ENCODE data around the gene SCN4B. TPM values are rescaled to one million over a fixed set of nuclear protein-coding genes. Genes with fewer than 3 reads are reported as not detected.

The SCN4B gene
- total and polyA plus RNA-seq, 8 donors, result 0.75 to 3.6 (median 1.6) TPM; not detected in 3

GRCh38 chr11:118117790-118118601 is 34.6 kb downstream of the SCN4B start:
- Histone ChIP-seq H3K9me3 (no peaks in the 10 kb centered on the region), H3K36me3 (peaks cover 0 to 3% (median 0%) of the 10 kb centered on the region in 4 donors), H3K27me3 (peaks cover 0 to 13% (median 0%) of the 10 kb centered on the region in 3 donors), H3K4me1 (no peaks in the 10 kb centered on the region), H3K4me3 (no peak overlapping the region), H3K27ac (no peak overlapping the region)
- no peak for DNase-seq
- intact Hi-C loops (cut with DNase I; ENCODE audit: low total_unique reads), result no loop called here
- TF ChIP-seq POLR2A (IDR thresholded peaks at IDR 0.05) (no peak), EP300 (IDR thresholded peaks at IDR 0.05) (no peak), POLR2AphosphoS5 (IDR thresholded peaks at IDR 0.05) (no peak), CTCF (IDR thresholded peaks at IDR 0.05) (no peak)
- 71 to 86% (median 79%) methylated on average over 9 of the region's 9 CpGs for WGBS, 5 donors

GRCh38 chr11:118115048-118115447 is 37.6 kb downstream of the SCN4B start:
- WGBS, 5 donors, result 93 to 98% (median 95%) methylated on average over 7 of the region's 7 CpGs
- no peak for TF ChIP-seq CTCF (IDR thresholded peaks at IDR 0.05)
- no peak for TF ChIP-seq EP300 (IDR thresholded peaks at IDR 0.05)
- H3K4me3 ChIP-seq, result no peak overlapping the region
- intact Hi-C loops (cut with DNase I; ENCODE audit: low total_unique reads), result no loop called here
- no peaks in the 10 kb centered on the region for H3K4me1 ChIP-seq
- no peak for DNase-seq
- peaks cover 0 to 16% (median 0%) of the 10 kb centered on the region in 3 donors for H3K27me3 ChIP-seq
- no peaks in the 10 kb centered on the region for H3K9me3 ChIP-seq
- H3K36me3 ChIP-seq, result peaks cover 0 to 3% (median 0%) of the 10 kb centered on the region in 4 donors
- no peak overlapping the region for H3K27ac ChIP-seq

- H3K9me3 ChIP-seq, result no peaks in the 10 kb centered on the region
- no peak for DNase-seq
- no peak overlapping the region for H3K4me3 ChIP-seq
- H3K27ac ChIP-seq, result no peak overlapping the region
- 57 to 78% (median 77%) methylated on average over 1 of the region's 1 CpG for WGBS, 5 donors
- intact Hi-C loops (cut with DNase I; ENCODE audit: low total_unique reads), result no loop called here
- no peaks in the 10 kb centered on the region for H3K4me1 ChIP-seq
- peaks cover 0 to 17% (median 0%) of the 10 kb centered on the region in 3 donors for H3K27me3 ChIP-seq
- peaks cover 0 to 3% (median 0%) of the 10 kb centered on the region in 4 donors for H3K36me3 ChIP-seq
- TF ChIP-seq POLR2AphosphoS5 (IDR thresholded peaks at IDR 0.05) (no peak), EP300 (IDR thresholded peaks at IDR 0.05) (no peak), CTCF (IDR thresholded peaks at IDR 0.05) (no peak), POLR2A (IDR thresholded peaks at IDR 0.05) (no peak)
Measured at GRCh38 chr11:118114266-118114665, 38.4 kb downstream of the SCN4B start.

- no peak for DNase-seq
- WGBS, 5 donors, result 88 to 93% (median 92%) methylated on average over 11 of the region's 11 CpGs
- H3K4me3 ChIP-seq, result no peak overlapping the region
- no peaks in the 10 kb centered on the region for H3K4me1 ChIP-seq
- intact Hi-C loops (cut with DNase I; ENCODE audit: low total_unique reads), result no loop called here
- no peak for TF ChIP-seq EP300 (IDR thresholded peaks at IDR 0.05)
- TF ChIP-seq CTCF (IDR thresholded peaks at IDR 0.05), result no peak
- TF ChIP-seq POLR2AphosphoS5 (IDR thresholded peaks at IDR 0.05), result no peak
- no peak for TF ChIP-seq POLR2A (IDR thresholded peaks at IDR 0.05)
- no peak overlapping the region for H3K27ac ChIP-seq
- H3K27me3 ChIP-seq, result peaks cover 0 to 16% (median 0%) of the 10 kb centered on the region in 3 donors
- H3K9me3 ChIP-seq, result no peaks in the 10 kb centered on the region
- peaks cover 0 to 3% (median 0%) of the 10 kb centered on the region in 4 donors for H3K36me3 ChIP-seq
Measured at GRCh38 chr11:118112711-118113430, 39.8 kb downstream of the SCN4B start.

Data from stomach (tissue), 9 donors.